Cardiac septum (tissue), 1 donor: ENCODE measurements around the gene TRMU. TPM values are rescaled to one million over a fixed set of nuclear protein-coding genes. Genes with fewer than 3 reads are reported as not detected.

Experiments used
- DNase-seq: peaks from one replicate; pipeline ENCODE4 v3.0.0-alpha.2; 2020; ENCODE audit warnings: low spot score
- intact Hi-C: fragments of 100-400 bp; cut with DNase I; formaldehyde crosslinking; loops from one replicate; pipeline ENCODE4 v1.14.0; 2022
- total RNA-seq: library from RNA; stranded (reverse); fragmentation: NEBNext Ultra II Directional; extraction: Animal tissue kit (Norgen Biotek cat#: 25700); gene quantifications from one replicate; pipeline ENCODE4 v1.2.1, GENCODE V29; 2021
- donor health status: DM: no; HTN: no; CAD: no.

Gene TRMU
- total RNA-seq, 1 donor from 2014 or later, result 34.7 TPM

DNA sequence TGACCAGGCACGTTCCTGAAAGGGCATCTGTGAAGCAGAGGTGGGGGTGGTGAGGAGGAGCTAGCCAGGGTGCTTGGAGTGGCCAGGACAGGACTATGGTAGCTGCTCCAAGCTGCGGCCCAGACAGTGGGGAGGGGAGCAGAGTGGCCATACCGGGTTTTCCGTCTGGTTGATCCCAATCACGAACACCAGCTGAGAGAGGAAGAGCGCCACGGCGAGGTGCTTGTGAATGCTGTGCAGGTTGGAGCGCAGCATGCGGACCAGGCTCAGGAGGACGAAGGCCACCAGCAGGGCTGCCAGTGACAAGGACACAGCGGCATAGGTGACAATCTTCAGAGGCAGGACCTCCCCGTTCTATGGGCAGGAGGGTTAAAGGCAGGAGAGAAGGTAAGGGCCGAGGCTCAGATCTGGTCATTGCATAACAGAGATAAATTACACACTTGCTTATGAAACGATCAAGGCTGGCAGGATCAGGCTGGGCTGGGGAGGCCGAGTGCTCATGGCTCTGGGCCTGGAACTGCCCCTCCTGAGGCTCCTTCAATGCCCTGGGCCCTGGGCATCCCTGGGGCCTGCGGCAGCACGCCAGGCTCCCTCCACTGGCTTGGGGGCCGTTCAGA is 41.5 kb downstream of the TRMU start:
- DNase-seq, result no peak
- intact Hi-C loops, result no loop called here

DNA sequence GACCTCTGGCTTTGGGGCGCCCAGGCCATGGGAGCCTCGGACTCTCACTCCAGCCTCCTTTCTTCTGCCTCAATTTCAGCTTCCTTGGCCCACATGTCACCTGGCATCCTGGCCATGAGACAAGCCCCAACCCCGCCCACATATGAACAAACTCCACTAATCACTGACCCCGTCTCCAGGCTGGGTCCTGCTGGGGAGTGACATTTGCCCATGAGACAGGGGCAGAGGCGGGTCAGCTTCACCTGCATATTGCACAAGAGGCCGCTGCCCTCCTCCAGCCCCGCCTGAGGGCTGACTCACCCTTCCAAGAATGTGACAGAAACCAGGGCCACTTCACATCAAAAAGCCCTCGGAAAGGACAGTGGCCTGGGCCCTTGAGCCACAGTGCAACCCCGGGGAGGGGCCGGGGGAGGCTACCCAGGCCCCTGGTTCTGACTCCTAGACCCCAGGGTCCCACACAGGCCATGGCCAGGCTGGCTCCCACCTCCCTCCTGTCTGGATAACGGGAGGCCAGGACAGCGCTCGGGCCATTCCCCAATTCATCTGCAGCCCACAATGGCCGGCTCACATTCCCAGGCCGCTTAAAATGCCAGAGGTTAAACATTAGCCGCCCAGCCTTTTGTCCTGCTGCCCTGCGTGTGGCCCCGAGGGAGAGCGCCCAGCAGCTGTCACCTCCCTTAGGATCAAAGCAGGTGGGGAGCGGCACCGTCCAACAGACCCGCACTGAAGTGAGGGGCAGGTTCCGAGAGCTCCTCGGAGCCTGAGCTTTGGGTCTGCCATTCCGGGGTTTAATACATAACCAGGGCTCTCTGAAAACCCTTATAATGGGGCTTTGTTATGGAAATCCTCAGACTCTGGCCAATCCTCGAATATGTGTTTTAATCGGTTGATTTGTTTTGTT is 42.3 kb downstream of the TRMU start:
- no peak for DNase-seq
- intact Hi-C loops, result no loop called here

DNA sequence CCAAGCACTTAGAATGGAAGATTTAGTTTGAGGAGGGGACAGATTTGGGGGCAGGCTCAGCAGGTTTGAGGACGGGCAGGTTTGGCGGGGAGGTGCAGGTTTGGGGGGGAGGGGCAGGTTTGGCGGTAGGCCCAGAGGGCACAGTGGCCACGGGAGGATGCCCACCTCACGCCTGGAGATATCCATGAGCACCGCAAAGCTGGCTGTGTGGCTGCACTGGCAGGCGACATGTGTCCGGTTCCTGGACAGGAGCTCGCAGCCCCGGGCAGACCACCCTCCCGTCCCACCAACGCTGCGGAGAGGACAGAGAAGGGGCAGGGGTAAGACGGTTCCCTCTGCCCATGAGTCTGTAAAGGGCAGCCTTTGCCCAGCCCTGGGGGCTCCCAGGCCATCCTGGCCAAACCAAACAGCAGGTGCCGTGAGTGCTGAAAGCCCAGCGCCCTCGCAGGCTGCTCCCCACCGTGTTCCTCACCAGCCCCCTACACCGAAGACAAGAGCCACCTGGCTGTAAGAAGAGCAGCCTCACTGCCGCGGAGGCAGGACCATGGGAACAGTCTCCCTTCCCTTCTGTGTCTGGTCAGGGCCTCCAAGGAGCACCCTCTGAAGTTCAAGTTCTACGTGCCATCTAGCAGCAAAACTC is 43.0 kb downstream of the TRMU start:
- intact Hi-C loops, result no loop called here
- DNase-seq, result no peak

DNA sequence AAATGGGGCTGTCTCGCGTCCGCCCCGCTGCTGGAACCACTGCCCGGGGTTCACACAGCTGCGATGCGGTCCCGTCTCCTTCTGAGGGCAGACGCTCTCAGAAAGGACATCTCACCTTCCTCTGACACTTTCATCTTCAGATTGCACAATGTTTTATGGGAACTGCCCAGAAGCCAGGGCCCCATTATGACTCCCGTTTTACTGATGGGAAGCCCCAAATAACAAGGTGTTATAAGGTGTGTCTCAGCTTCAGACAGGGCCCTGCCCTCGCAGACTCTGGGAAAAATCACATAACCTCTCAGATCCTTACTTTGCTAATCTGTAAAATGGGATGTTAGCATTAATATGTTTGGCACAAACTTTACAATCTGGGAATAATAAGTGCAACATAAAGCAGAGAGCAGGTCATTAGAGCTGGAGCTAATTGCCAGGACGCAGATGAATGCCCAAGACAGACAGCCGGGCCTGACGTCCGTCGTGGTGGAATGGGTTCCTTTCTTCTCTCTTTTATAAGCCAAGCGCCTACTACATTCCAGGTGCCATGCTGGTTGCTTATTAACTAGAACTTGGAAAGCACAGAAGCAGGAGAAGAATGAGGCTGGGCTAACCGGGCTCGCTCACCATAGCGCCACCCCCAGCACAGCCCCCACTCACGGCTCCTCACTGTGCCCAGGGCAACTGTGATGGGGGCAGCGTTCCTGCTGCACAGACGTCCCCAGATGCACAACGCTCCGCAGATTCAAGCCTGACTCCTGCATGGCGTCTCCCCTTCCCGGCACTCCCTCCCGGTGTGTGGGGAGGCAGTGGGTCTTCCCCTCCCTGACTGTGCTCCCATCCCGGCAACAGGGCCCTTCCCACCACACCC is 43.8 kb downstream of the TRMU start:
- intact Hi-C loops, result no loop called here
- DNase-seq, result no peak

DNA sequence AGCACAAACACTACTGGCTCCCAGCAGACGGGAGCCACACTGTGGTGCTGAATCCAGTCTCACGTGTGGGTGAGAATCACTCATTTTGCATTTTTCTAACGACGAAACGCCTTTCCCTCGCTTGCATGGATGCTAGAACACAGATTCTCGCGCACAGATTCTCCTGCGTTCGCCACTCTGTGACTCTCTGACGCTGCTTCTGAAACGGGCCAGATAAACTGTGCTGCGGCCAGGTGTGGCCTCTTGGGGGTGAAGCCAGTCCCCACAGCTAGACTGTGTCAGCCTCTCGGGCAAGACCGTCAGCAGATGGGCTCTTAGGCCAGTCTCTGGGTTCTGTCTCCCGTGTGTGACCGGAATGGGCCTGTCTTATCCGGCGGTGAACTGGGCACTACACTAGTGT is 44.6 kb downstream of the TRMU start:
- no peak for DNase-seq
- intact Hi-C loops, result no loop called here

DNA sequence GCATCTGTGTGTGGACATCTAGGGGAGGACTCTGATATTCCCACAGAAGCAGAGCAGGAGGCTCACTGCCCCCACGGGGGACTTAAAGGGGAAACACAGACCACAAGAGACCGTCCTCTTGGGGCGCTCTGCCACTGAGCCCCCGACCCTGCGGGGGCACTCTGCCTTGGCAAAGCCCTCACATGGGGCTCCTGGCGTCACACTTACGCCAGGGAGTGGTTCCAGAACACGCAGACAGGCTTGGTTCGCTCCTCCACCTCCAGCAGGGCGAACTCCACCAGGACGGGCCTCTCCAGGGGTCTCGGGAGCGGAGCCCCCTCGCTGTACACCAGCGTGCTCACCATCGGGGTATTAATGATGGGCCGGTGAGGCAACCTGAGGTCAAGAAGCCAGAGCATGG is 45.1 kb downstream of the TRMU start:
- intact Hi-C loops, result no loop called here
- DNase-seq, result no peak

DNA sequence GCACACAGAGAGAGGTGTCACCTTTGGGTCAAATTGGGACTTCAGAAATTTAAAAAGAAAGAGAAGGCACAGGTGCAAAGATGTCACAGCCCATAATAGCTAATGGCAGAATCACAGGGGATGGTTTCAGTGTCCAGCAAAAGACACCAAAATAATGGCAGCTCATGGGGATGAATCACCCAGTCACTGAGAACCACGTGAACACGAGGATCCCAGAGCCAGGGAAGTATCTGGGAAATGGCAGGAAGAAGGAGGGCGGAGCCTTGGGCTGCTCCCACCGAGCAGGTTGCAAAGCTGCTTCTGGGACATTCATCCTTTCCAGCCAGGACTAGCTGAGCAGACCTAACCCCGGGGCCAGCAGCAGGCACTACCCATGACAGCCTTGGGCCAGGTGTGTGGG is 45.6 kb downstream of the TRMU start:
- intact Hi-C loops, result no loop called here

DNA sequence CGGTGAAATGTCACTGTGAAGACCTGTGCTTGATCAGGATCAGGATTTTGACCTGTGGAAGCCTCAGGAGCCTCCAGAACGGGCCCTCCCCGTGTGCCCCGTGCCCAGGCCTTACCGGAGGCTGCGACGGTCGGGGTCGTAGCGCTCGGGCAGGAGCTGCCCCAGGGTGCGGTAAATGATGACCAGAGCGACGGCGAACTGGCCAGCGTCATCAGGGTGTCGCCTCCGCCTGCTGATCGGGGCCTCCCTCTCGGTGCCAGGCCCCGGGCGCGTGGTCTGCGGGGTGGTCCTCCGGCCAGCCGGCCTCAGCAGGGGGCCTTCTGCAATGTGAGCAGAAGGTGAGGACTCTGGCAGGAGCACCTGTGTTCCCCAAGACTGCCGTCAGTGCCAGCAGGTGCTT is 46.2 kb downstream of the TRMU start:
- intact Hi-C loops, result no loop called here
- DNase-seq, result no peak

More for the DNA sequence above, 45.6 kb downstream of the TRMU start:
- DNase-seq, result no peak

DNA sequence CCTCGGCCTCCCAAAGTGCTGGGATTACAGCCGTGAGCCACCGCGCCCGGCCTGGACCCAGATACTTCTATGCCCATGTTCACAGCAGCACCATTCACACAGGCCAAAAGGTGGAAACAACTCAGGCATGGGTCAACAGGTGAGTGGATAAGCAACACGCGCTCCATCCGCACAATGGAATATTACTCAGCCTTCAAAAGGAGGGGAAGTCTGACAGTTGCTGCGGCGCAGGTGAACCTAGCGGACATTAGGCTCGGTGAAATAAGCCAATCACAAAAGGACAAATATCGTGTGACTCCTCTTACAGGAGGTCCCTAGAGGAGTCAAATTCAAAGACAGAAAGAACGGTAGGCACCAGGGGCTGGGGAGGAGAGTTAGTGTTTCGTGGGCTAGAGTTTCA is 47.0 kb downstream of the TRMU start:
- no peak for DNase-seq

DNA sequence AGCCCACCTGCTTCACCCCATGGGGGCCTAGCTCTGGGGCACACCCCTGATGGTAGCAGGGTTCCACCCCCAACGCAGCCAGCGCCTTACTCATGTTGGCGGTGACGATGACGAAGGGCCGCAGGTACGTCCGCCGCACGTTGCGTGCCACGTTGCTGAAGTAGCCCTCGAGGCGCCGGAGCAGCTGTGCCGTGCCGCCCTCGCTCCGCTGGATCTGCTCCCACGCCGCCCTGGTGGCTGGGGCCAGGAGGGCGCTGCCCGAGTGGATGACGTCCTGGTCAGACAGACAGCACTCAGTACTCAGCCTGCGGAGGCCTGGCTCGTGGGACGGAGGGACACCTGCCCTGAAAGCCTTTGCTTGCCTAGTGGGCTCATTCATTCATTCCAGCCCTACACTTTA is 50.8 kb downstream of the TRMU start:
- DNase-seq, result no peak
- intact Hi-C loops, result no loop called here

More for the DNA sequence above, 47.0 kb downstream of the TRMU start:
- intact Hi-C loops, result no loop called here

DNA sequence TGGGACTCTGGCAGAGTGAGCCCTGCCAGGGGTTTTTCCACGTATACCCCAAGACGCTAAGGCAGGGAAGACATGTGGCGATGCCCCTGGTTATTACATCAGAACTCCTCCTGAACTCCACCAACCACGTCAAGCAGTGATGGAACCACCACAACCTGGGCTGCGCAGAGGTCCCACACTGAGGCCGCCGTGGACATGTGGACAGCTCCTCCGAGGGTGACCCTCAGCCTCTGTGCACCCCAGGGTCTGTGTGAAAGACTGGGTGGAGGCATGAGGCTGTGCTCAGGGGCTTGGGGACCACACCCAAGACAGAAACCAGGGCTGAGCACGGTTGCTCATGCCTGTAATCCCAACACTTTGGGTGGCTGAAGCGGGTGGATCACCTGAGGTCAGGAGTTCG is 52.2 kb downstream of the TRMU start:
- no peak for DNase-seq
- intact Hi-C loops, result no loop called here

DNA sequence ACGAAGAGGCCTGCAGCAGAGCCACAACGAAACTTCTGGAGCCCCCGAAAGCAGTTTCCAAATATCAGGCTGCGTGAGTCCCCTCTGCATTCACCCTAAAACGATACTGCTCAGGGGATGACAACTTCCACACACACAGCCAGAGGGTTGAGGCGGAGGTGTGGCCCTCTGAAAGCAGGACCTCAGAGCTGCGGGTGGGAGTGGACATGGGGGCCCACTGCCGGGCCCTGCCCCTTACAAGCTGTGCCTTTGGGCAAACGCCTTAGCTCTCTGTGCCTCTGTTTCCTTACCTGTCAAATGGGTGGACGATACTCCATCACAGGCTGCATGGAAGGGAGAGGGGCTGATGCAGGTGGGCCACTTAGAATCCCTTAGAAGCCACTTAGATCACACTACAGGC is 53.1 kb downstream of the TRMU start:
- no peak for DNase-seq
- intact Hi-C loops, result no loop called here

DNA sequence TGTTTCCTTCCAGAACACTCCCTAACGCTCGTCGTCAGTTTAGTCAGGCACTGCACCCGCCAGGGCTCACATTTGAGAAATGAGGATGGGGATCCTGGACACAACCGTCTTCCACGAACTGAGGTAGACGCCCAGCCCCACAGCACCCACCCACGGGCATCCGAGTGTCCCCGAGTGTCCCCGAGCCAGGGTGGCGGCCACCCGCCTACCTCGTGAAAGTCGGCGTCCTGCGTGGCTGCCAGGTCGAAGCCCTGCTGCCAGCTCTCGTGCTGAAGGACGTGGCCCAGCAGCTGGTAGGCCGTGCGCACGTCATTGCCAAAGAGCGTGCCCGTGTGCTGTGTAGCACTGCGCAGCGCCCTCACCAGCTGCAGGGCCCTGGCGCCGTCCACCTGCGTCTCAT is 53.6 kb downstream of the TRMU start:
- intact Hi-C loops, result no loop called here
- no peak for DNase-seq

DNA sequence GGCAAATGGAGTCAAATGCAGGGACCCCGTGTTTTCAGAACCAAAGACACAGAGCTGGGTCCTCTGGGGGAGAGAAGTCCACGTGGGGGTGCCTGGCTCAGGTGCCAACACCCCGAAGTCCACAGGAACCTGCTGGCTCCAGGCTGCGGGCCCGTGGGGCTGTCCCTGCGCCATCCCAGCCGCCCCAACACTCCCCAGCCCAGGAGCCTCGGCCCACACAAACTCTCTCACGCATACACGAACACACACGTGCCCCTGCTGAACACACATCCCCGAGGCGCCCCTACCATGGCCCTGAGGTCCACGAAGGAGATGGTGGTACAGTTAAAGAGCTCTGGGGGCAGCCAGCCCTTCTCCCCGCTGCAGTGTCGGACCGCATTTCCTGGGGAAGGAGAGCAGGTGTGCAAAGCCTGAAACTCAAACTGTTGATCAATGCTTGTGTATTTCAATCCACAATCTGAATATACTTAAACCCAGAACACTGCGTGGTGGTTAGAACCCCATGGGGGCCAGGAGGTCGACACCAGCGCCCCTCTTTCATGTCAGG is 54.7 kb downstream of the TRMU start:
- intact Hi-C loops, result no loop called here
- no peak for DNase-seq

DNA sequence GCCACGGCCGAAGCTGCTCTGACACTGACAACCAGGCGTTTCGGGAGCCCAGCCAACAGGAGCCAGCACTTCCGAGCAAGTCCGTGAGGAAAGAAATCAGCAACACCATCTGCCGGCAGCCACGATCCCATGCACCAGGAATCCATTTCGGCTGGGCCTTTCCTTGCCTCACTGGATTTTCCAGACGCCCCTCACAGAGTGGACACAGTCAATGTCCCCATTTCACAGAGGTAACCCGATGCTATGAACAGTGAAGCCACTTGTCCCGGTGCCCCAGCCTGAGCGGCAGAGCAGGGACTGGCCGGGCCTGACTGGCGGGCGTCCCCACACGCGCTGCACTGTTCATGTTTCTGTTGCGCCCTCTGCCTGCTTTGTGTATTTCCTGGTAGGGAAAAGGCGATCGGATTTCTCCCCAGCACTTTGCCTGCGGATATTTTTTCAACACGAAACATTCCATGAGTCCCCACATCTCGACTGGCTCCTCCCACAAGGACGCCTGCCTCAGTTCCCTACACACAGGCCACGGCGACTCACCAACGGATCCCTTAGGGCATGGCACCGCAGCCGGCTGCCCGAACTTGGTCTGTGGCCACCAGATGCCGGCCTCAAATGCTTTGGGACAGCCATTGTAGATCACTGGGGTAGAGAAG is 55.3 kb downstream of the TRMU start:
- DNase-seq, result no peak
- intact Hi-C loops, result no loop called here

DNA sequence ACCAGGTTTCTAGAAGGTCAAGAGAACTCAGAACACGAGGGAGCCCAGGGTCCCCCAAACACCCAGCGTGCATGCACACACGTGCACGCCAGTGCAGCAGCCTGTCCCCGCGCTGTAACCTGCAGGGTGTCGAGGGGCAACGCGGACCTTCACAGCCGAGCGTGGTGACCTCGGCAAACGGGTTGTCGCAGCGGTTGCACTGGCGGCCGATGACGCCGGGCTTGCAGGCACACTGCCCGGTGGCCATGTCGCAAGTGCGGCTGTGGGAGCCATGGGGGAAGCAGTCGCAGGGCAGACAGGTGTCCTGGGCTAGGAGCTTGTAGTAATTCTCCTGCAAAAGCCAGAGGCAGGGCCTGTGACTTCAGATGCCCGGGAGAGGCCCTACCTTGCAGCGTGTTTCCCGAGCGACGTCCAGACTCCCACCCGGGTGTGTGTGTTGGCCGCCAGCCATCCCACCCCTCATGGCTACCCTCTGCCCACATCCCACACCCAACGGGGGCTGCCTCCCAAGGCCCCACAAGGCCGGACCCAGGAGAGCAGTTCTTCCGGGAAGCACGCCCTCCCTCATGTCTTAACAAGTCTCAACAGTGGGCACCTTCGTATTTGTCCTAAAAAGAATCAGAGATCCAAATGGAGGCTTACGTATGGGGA is 56.1 kb downstream of the TRMU start:
- DNase-seq, result no peak

DNA sequence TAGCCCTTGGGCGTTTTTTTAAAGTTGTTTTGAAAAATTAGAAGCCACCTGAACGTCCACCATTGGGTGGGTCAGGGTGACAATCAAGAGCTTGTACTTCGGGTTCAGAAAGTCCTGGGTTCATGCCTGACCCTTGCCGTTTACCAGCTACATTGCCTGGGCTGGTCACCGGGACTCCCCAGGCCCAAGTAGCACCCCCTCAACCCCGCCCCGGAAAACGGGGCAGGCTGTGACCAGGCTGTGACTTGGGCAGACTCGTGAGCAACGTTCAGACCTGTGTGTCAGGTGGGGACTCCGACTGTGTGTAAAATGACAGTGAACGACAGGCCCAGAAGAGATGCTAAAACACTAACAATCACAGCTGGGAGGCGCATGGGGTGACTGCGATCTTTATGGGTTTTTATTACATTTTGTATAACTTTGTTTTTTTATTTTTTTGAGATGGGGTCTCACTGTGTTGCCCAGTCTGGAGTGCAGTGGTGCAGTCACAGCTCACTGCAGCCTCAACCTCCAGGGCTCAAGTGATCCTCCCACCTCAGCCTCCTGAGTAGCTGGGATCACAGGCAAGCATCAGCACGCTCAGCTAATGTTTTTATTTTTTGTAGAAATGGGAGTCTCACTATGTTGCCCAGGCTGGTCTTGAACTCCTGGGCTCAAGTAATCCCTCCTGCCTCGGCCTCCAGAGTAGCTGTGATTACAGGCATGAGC is 56.8 kb downstream of the TRMU start:
- no peak for DNase-seq
- intact Hi-C loops, result no loop called here

More for the DNA sequence above, 56.1 kb downstream of the TRMU start:
- intact Hi-C loops, result no loop called here

DNA sequence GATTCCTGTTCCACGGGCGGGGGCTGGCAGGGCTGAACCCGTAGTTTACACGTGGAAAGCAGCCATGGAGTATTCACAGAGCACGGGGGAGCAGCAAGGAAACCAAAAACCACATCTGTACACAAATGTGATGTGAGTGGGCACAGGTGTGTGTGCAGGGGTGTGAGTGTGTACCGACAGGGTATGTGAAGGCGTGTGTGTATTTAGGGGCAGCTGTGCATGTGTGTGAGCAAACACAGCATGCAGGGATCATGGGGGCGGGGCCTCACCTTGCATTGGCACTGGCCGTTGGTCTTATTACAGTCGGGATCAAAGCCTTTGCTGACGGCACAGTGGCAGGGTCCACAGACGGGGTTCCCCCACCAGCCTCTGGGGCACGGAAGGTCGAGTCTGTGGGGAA is 58.4 kb downstream of the TRMU start:
- no peak for DNase-seq
- intact Hi-C loops, result no loop called here
